GM21390 (cell line): ENCODE results near the gene TTC32.
"Not testable (repeated sequence)": the region's sequence is repeated elsewhere in the genome, so short reads cannot be mapped to it uniquely, and the experiment has no call there.

ENCODE experiments used
- ATAC-seq: cut with Tn5 transposase; IDR thresholded peaks from one replicate; pipeline ENCODE4 v1.9.1; 2021; ENCODE audit not compliant: unreplicated experiment

Gene TTC32

DNA sequence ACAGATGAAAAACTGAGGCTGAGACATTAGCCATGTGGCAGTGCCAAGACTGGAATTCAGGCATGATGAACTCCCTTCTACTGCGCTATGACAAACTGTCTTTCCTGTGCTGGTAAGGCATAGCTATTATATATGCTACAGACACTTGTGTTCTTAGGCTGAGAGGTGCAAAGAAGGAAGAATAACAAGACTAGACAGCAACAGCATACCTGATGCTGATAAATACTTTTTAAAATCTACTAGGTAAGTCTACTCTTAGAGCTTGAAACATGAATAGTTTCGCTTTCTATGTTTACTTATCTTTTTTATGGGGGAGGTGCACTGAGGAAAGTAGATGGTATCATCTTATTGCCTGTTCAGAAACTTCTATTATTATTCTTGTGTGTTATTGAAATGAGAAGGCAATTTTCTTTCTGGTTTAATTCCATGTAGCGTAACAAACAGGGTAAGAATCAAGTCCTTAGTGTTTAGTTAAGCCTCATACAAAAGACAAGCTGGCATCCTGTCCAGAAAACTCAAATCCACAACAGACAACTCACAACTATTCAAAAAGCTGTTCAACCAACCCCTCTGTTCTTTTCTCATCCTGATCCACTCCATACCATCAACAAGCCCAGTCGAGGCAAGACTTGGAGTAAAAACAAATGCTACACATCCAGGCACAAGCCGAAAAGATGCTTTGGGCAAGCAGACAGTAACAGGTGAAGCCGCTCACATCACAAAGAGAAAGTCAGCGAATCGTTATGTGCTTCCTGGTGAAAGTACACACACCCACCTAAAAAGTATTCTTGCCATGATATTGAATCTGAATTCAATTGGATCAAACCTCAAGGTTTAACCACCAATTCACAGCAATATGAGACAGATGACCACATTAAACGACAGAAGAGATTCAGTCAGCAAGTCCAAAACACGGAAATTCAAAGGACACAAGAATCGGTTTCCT is 1.5 kb downstream of the TTC32 start:
- ATAC-seq, result peak; percentile 32

DNA sequence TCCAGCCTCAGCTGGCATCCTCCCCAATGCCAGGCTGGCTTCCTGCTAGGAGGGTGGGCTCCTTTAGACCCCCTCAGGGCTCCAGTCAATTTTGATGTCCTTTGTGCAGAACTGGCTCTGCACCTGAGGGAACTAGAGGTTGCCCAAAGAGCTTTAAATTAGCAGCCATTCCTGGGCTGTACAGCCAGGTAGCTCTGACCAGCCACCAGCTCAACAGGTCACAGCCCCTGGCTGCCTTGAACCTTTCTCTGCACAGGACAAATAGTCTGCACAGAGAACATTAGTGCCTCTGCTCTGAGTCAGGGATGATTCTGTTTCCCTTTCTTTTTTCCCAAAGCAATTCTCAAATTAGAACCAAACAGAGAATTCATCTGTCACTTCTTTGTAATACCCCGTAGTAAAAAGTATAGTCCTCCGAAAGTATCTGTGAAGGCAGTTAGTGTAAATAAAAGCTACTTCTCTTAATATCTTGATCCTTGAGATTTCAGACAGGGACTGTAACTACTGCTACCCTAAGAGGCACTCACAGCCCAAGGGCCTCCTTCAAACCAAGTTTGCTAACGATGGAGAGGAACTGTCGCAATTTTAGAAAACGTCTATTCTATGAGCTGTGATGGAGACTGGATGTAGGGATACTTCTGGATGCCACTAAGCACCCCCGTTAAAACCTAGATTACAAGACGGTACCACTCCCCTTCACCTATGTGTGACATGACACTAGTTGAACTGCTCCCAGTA is 3.0 kb downstream of the TTC32 start:
- no peak for ATAC-seq

DNA sequence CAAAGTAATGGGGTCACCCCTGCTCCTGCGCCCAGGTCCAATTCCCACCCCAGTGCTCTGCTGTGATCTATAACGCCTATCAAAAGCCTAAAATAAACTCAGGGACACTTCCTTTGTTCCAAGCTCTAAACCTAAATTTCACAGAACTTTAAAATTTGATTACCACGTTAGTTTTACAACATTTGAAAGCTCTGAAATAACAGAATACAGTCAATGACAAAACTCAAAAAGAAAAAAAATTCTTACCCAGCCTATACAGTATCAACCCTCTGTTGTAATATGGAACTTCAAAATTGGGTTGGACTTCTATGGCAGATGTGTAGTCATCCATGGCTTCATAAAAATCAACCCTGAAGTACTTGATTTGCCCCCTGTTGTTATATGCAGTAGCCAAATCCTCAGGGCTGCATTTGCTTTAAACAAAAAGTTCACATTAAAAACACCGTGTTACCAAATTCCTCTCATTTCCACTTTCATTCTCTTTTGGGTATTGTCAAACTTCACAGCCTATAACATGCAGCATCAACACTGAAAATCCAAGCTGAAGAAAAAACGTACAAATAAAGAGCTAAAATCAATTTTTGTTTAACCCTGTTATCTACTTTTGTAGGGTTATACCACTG is 4.0 kb downstream of the TTC32 start:
- no peak for ATAC-seq

DNA sequence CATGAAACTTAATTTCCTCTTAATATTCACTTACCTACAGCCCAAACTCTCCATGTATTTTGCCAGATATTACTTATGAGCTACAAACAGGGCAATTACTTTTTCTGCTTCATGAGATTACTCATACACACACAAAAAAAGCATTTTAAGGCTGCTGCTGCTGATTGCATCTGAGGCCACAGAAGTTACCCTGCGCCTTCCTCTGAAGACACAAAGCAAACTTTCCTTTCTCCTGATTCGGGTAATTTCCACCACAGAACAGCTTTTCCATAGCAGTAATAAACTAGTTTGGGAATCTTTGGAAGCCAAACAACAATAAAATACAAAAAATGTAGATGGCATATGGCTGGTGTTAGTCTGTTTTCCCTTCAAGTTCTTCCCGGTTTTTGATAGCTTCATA is 6.2 kb downstream of the TTC32 start:
- no peak for ATAC-seq

DNA sequence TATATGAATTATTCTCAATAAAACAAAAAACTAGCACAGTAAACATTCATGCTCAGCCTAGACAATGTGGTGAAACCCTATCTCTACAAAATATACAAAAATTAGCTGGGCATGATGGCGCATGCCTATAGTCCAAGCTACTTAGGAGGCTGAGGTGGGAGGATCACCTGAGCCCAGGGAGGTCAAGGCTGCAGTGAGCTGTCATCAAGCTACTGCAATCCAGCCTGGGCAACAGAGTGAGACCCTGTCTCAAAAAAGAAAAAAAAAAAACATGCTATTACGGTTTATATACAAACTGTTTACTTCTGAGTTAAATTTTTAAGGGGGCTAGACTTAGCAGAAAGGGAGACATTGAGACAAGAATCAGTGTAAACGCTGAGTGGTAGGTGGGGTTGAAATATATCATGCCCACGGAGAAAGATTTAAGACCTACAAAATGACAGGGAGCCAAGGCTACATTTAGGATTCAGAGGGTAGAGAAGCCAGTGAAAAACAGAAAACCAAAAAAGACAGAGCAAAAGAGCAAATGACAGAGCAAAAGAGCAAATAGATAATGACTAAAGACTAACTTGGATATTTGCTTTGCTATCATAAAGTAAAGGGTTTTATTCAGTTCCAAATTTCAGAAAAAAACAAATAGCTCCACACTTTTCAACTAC is 7.5 kb downstream of the TTC32 start:
- peak; percentile 26 for ATAC-seq

DNA sequence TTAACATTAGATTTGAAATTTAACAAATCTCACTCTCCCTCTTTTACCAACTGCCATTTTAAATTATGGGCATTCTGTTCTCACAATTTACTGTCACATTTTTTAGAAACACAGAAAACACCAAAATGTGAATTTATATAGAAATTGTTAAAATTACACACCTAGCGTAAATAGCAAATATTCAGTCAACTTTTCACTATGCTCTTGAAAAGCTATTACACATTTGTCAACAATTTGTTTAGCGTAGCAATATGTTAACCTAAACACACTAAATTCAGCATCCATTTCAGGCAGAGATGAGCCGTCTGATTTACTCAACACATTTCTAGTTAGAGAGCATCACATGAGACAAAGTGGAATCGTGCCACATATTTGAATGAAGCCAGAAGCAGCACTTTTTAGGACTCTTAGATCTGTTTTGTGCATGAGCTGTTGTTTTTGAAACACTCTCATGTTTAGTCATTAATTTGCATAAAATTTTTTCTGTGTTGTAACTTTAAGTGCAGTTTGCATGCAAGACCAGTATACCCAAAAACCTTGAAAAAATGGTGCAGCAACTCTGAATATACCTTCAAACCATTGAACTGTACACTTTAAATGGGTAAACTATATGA is 8.2 kb downstream of the TTC32 start:
- peak; percentile 69 for ATAC-seq

DNA sequence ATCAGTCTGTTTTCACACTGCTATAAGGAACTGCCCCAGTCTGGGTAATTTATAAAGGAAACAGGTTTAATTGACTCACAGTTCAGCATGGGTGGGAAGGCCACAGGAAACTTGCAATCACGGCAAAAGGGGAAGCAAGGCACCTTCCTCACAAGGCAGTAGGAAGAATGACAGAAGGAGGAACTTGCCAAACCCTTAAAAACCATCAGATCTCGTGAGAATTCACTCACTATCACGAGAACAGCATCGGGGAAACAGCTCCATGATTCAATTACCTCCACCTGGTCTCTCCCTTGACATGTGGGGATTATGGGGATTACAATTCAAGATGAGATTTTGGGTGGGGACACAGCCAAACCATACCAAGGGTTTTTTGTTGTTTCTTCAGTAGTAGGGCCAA is 9.8 kb downstream of the TTC32 start:
- ATAC-seq, result not testable (repeated sequence)

DNA sequence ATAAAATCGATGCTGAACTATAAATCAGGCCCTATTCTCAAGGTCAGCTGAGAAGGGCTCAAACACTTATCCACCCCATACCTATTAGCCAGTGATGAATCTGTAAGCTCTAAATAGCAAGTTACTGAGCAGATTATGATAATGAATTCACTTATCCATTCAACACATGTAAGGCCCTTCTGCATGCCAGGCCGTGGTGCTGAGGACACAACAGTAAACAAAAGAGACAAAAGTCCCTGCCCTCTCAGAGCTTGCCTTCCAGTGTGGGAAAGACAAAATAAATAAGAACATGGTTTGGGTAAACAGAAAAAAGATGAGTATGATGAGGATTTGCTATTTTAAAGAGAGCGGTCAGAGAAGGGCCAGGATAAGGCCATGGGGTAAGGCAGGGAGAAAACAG is 11.7 kb downstream of the TTC32 start:
- no peak for ATAC-seq

DNA sequence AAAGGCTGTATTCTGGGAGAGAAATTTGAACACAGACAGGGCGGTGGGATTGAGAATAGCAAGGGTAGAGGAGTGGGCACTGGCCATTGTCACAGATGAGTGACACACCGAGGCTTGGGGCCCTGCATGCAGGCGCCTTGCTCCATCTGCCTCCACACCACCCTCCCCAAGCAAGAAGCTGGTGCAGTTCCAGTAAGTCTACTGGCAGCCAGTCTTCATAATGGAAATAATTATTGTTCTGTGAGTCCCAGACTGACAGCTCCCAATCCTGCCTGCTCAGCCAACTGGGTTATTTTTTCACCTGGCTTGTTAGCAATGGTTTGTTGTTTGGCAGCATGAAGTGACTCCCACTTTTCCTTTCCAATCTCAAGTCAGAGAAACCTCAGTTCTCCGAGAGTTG is 13.0 kb downstream of the TTC32 start:
- ATAC-seq, result no peak

DNA sequence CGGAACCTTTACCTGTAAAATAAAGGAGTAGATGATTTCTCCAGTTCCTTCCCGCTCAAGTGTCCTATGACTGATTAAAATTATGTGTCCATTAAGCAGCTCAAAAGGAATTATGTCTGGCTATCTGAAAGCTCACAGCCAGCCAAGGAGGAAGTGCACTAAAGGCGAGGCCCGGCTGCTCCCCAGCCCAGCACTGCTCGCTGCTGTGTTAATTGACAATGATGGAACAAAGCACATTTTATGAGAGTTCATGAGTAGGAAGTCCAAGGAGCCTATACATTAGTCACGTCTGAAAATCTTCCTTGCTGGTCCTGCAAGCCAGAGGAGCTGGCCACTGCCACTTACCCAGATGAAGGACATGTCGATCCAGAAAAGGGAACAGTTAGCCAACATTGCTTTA is 14.3 kb downstream of the TTC32 start:
- no peak for ATAC-seq

DNA sequence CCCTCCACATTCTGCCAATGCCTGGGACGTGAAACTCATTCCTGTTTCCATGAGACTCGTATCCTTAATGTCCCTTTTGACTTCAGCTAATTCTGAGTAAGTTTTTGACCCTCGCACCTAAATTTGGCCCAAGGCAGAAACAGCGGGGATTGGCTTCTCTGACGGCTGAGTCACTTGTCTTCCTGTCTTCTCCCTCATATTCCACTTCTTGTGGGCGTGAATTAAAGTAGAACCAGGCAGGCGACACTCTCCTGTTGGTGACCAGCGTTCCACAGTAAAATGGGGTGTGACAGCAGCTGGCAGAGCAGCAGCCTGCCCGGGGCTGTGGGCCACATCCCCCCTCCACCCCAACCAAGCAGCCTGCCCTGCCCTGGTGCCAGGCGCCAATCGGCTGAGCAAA is 15.5 kb downstream of the TTC32 start:
- no peak for ATAC-seq

DNA sequence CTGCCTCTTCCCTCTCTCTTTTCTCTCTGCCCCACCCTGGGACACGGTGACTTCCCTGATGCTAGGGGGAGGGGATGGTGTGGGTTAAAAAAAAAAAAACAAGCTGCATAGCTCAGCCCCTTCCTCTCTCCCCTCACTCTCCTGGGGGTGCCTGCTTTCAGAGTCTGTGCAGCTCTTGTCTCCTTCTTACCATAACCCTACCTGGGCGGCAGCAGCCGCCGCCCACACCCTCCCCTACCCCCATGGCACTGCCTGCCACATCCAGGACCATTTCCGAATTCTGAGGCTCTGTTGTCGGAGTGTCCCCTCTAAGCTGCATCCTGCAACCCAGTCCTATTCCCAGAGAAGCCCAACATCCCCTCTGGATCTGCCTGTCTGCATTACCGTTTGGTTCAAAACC is 16.0 kb downstream of the TTC32 start:
- no peak for ATAC-seq

DNA sequence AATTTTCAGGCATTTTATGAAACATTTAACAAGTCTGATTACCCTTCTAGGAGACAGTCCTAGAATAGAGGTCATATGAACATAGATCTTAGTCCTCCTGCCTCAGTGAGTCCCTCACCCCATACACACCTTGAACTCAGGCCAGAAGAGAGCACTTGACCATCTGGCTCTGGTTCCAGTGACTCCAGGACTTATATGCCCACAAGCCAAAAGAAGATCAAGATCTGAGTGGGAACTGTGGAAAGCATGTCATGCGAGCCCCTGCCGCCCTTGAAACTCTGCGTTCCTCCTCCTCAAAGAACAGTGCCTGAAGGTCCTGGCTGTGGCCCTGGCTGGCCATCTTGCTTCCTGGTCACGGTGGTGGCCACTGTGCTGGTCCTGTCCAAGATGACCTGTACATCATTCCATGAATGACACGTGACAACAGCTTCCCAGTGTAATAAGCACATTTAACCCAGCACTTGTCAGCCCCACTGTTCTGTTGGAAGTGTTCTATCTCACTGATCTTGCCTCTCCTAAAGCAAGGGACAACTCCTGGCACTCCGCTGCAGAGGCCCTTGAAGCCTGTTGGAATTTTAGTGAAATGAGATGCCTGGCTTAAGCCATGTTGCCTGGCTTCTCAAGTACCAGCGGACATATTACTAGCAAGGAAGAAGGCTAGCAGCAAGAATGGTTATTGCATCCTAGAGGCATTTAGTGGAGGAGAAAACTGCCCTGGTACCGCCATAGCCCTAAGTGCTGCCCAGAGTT is 17.6 kb downstream of the TTC32 start:
- ATAC-seq, result no peak

DNA sequence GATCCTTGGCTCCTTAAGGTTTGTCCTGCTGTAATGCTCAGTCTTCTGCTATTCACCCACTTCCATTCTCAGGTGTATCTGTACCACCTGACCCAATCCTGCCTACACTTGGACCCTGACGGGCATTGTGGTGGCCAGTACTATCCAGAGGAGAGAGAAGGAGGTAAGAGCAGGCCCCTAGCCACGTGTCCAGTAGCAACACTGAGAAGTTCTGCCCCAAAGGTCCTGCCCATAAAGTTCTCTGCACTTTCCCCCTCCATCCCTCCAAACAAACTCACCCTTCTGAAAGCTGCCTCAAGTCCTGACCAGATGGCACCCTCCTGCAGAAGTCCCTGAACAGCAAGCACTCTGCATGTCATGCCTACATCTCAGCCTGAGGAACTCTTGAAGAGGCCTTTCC is 18.3 kb downstream of the TTC32 start:
- ATAC-seq, result no peak

DNA sequence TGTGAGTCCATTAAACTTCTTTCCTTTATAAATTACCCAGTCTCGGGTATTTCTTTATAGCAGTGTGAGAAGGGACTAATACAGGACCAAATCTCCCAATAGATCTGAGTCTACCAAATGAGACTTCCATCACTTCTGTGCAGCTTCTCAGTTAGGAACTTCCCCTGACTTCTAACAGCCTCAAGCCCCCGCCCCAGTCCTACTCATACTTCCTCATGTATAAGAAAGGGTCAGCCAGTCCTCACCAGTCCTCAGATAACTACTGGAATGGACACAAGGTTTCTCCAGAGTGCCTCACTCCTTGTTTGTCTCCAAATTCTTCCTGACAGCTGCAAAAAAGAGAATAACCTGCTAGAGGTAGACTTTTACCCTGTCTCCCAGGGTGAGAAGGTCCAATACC is 19.5 kb downstream of the TTC32 start:
- no peak for ATAC-seq

DNA sequence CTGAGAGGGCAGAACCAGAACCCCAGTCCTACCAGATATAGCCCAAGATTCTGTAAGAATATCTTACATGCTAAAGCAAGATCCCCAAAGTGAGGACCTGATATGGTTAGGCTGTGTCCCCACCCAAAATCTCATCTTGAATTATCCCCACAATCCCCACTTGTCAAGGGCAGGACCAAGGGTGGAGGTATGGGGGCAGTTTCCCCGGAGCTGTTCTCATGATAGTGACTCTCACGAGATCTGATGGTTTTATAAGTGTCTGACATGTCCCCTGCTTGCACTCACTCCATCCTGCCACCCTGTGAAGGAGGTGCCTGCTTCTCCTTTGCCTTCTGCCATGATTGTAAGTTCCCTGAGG is 19.9 kb downstream of the TTC32 start:
- ATAC-seq, result no peak

DNA sequence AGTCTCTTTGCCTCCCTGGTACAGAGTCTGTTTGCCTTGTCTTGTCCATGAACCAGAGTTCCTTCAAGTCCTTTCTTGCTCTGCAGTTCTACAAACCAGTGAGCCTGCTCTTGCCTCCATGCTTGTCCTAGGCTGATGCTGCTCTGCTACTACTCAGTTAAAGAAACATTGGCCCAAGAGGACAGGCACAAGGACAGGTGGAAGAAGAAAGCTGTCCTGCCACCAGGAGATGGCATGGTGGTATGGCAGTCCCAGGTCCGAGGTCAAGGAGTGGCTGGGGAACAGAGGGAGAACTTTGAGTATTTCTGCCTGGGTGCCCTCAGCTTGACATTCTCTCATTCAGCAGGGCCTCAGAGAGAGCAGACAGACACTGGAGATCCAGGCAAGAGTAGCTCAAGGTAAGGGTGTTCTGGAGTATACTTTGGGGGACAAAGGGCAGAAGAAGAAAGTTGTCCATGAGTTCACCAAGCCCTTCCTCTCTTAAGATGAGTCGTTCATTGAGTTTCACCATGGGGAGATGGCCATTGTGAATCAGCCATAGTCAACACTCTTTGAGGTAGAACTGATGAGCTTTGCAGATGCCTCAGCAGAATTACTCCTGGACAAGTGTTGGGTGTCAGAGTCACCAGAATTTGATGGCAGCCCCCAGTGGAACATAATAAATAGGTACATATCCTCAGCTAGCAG is 20.4 kb downstream of the TTC32 start:
- ATAC-seq, result no peak

DNA sequence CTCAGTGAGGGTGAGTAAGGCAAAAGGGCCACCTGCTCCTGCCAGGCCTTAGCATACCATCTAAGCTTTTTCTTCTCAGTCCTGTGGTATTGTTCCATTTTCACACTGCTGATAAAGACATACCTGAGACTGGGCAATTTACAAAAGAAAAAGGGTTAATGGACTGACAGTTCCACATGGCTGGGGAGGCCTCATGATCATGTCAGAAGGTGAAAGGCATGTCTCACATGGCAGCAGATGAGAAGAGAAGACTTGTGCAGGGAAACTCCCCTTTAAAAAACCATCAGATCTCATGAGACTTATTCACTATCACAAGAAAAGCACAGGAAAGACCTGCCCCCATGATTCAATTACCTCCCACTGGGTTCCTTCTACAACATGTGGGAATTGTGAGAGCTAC is 21.6 kb downstream of the TTC32 start:
- not testable (repeated sequence) for ATAC-seq

DNA sequence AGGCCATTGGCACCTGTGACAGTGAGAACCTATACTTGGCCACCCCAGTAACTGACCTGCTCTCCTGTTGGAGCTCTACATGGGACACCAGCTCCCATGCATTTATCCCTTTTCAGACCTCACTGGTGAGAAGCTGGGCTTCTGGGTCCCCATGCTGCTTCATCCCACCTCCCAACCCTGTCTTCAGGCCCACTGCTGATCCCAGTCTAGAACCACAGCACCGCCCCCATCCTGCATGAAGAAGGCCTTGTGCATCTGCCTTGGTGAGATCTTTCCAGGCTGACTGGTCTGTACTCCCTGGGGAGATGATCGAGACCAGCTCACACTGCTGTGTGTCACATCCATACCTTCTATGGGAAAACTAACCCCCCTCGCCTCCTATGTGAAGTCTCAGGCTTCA is 22.7 kb downstream of the TTC32 start:
- no peak for ATAC-seq
